GM23338 (cell line): ENCODE results near the gene CHST10. TPM values are rescaled to one million over a fixed set of nuclear protein-coding genes. Genes with fewer than 3 reads are reported as not detected.

Experiments used
- ATAC-seq: fragments of 200-7000 bp; cut with Tn5 transposase; 3 replicates; pipeline ENCODE4 v1.9.1; 2020
- DNase-seq: peaks from one replicate; pipeline ENCODE4 v3.0.0-alpha.2; 2015; ENCODE audit warnings: low spot score
- H2AFZ ChIP-seq: fragments of 200-600 bp; sonication (generic); 2 replicates; pipeline ENCODE4 v1.8.0; 2016; ENCODE audit warnings: antibody characterized with exemption, mild to moderate bottlenecking, moderate library complexity
- H3F3A ChIP-seq: fragments of 200-600 bp; sonication (generic); replicated peaks from 2 replicates; pipeline ENCODE4 v1.8.0; 2017; ENCODE audit warnings: antibody characterized with exemption, mixed run types, low read depth
- H3K27ac ChIP-seq: fragments of 200-600 bp; sonication (generic); 2 replicates; pipeline ENCODE4 v1.6.1; 2016; ENCODE audit warnings: low read depth
- H3K27me3 ChIP-seq: fragments of 200-600 bp; sonication (generic); 2 replicates; pipeline ENCODE4 v1.8.0; 2016; ENCODE audit warnings: mild to moderate bottlenecking, mixed run types, moderate library complexity; ENCODE audit not compliant: insufficient read depth
- H3K36me3 ChIP-seq: fragments of 200-600 bp; sonication (generic); 2 replicates; pipeline ENCODE4 v1.8.0; 2016; ENCODE audit warnings: mild to moderate bottlenecking; ENCODE audit not compliant: insufficient read depth
- H3K4me1 ChIP-seq: fragments of 200-600 bp; sonication (generic); 2 replicates; pipeline ENCODE4 v1.8.0; 2016; ENCODE audit warnings: mild to moderate bottlenecking, moderate library complexity; ENCODE audit not compliant: insufficient read depth
- H3K4me2 ChIP-seq: fragments of 200-600 bp; sonication (generic); 2 replicates; pipeline ENCODE4 v1.7.1; 2017; ENCODE audit warnings: mixed run types
- H3K4me3 ChIP-seq: fragments of 200-600 bp; sonication (generic); 2 replicates; pipeline ENCODE4 v1.6.1; 2016; ENCODE audit warnings: mixed run types
- H3K79me2 ChIP-seq: fragments of 200-600 bp; sonication (generic); replicated peaks from 2 replicates; pipeline ENCODE4 v1.8.0; 2017; ENCODE audit warnings: mild to moderate bottlenecking; ENCODE audit not compliant: insufficient read depth
- H3K9me2 ChIP-seq: fragments of 200-600 bp; sonication (generic); 2 replicates; pipeline ENCODE4 v1.8.0; 2017; ENCODE audit not compliant: insufficient read depth
- H4K20me1 ChIP-seq: fragments of 200-600 bp; sonication (generic); replicated peaks from 2 replicates; pipeline ENCODE4 v1.8.0; 2017; ENCODE audit warnings: mild to moderate bottlenecking; ENCODE audit not compliant: insufficient read depth
- H3K27ac Mint-ChIP-seq: 2 replicates; pipeline ENCODE4 v1.8.0; 2020; ENCODE audit warnings: inconsistent platforms, mild to moderate bottlenecking, moderate library complexity, mixed read lengths
- H3K27me3 Mint-ChIP-seq: 3 replicates; pipeline ENCODE4 v1.8.0; 2022; ENCODE audit warnings: low read depth, mild to moderate bottlenecking, moderate library complexity, mixed read lengths, inconsistent platforms; ENCODE audit not compliant: insufficient read depth, poor library complexity
- H3K36me3 Mint-ChIP-seq: 3 replicates; pipeline ENCODE4 v1.8.0; 2021; ENCODE audit warnings: low read depth, mild to moderate bottlenecking, inconsistent platforms, moderate library complexity, mixed read lengths
- H3K4me1 Mint-ChIP-seq: 3 replicates; pipeline ENCODE4 v1.8.0; 2020; ENCODE audit warnings: mild to moderate bottlenecking, inconsistent platforms, mixed read lengths
- H3K4me3 Mint-ChIP-seq: 3 replicates; pipeline ENCODE4 v1.8.0; 2021; ENCODE audit warnings: moderate library complexity, mild to moderate bottlenecking, inconsistent platforms, mixed read lengths
- H3K9me3 Mint-ChIP-seq: 3 replicates; pipeline ENCODE4 v1.8.0; 2020; ENCODE audit warnings: moderate library complexity, mild to moderate bottlenecking, inconsistent platforms, mixed read lengths
- CREB1 ChIP-seq: fragments of 250-450 bp; sonication (Bioruptor Pico); IDR thresholded peaks from 2 replicates; pipeline ENCODE4 v1.5.0; 2020; ENCODE audit warnings: low read depth, mild to moderate bottlenecking, moderate library complexity
- EZH2 ChIP-seq: fragments of 200-600 bp; sonication (generic); IDR thresholded peaks from one replicate; pipeline ENCODE4 v1.8.0; 2017; ENCODE audit warnings: antibody characterized with exemption, mild to moderate bottlenecking, low read depth; ENCODE audit not compliant: unreplicated experiment
- EZH2phosphoT487 ChIP-seq: fragments of 200-600 bp; sonication (generic); IDR thresholded peaks from one replicate; pipeline ENCODE4 v1.8.1; 2018; ENCODE audit warnings: antibody characterized with exemption; ENCODE audit not compliant: unreplicated experiment
- JUNB ChIP-seq: IDR thresholded peaks from one replicate; pipeline ENCODE4 v1.6.1; 2016; ENCODE audit warnings: antibody characterized with exemption; ENCODE audit not compliant: unreplicated experiment
- NANOG ChIP-seq: IDR thresholded peaks from 2 replicates; pipeline ENCODE4 v1.6.1; 2016; ENCODE audit warnings: antibody characterized with exemption, borderline replicate concordance
- POLR2AphosphoS5 ChIP-seq: IDR thresholded peaks from 2 replicates; pipeline ENCODE4 v1.6.1; 2016; ENCODE audit warnings: antibody characterized with exemption, low read depth
- STAT1 ChIP-seq: IDR thresholded peaks from one replicate; pipeline ENCODE4 v1.6.1; 2016; ENCODE audit warnings: antibody characterized with exemption; ENCODE audit not compliant: unreplicated experiment
- ZNF114 ChIP-seq: fragments of 250-450 bp; sonication (Bioruptor Pico); IDR thresholded peaks from 2 replicates; pipeline ENCODE4 v1.5.0; 2020; ENCODE audit warnings: mild to moderate bottlenecking, moderate library complexity
- ZNF331 ChIP-seq: fragments of 250-450 bp; sonication (Bioruptor Pico); IDR thresholded peaks from 2 replicates; pipeline ENCODE4 v1.5.0; 2020; ENCODE audit warnings: low read depth, mild to moderate bottlenecking, moderate library complexity
- ZNF462 ChIP-seq: fragments of 250-450 bp; sonication (Bioruptor Pico); IDR thresholded peaks from 2 replicates; pipeline ENCODE4 v1.5.0; 2020; ENCODE audit warnings: mild to moderate bottlenecking, moderate library complexity
- polyA plus RNA-seq: library from polyadenylated mRNA; unstranded; fragments of >200 nt; fragmentation: Nextera tagmentation; extraction: Ambion mirVana; gene quantifications from 2 replicates; pipeline ENCODE4 v1.2.1, GENCODE V29; 2016
- total RNA-seq: library from RNA; depleted of rRNA; stranded (reverse); fragments of >200 nt; shearing (Covaris generic); gene quantifications from 2 replicates; pipeline ENCODE4 v1.2.3, GENCODE V29; 2014
- TF ChIP-seq, protein P1 (sequence below), 2 experiments: fragments of 200-600 bp in 1 of 2; sonication (generic) in 1 of 2; conservative IDR thresholded peaks; 2 replicates each; pipeline versions ENCODE4 v1.5.1 to v1.6.1; 2016 to 2017; ENCODE audit warnings: antibody characterized with exemption in 2 of 2, low read depth in 2 of 2, mild to moderate bottlenecking in 2 of 2, moderate library complexity in 1 of 2
- TF ChIP-seq, protein P2 (sequence below): IDR thresholded peaks from 2 replicates; pipeline ENCODE4 v1.6.1; 2016; ENCODE audit warnings: antibody characterized with exemption

Gene CHST10
- total and polyA plus RNA-seq, 2 experiments from 2014 or later = 7.7 to 24.5 TPM

- Histone ChIP-seq H3K36me3 (no peaks in the 10 kb centered on the region), H2AFZ (no peak overlapping the region), H3K4me2 (no peak overlapping the region), H3K27me3 (no peaks in the 10 kb centered on the region), H3K4me3 (no peak overlapping the region), H3K9me2 (no peaks in the 10 kb centered on the region; the same call in 1 of the 2 replicates), H3K79me2 (no peaks in the 10 kb centered on the region), H3F3A (no peaks in the 10 kb centered on the region), H4K20me1 (no peaks in the 10 kb centered on the region), H3K4me1 (no peaks in the 10 kb centered on the region), H3K27ac (no peak overlapping the region)
- Mint-ChIP-seq H3K27me3 (peaks cover 4% of the 10 kb centered on the region), H3K4me3 (no peak overlapping the region), H3K27ac (no peak overlapping the region), H3K36me3 (peaks cover 2% of the 10 kb centered on the region; the same call in 1 of the 3 replicates), H3K4me1 (peaks cover 9% of the 10 kb centered on the region), H3K9me3 (peaks cover 8% of the 10 kb centered on the region)
- TF ChIP-seq, protein P1, sequence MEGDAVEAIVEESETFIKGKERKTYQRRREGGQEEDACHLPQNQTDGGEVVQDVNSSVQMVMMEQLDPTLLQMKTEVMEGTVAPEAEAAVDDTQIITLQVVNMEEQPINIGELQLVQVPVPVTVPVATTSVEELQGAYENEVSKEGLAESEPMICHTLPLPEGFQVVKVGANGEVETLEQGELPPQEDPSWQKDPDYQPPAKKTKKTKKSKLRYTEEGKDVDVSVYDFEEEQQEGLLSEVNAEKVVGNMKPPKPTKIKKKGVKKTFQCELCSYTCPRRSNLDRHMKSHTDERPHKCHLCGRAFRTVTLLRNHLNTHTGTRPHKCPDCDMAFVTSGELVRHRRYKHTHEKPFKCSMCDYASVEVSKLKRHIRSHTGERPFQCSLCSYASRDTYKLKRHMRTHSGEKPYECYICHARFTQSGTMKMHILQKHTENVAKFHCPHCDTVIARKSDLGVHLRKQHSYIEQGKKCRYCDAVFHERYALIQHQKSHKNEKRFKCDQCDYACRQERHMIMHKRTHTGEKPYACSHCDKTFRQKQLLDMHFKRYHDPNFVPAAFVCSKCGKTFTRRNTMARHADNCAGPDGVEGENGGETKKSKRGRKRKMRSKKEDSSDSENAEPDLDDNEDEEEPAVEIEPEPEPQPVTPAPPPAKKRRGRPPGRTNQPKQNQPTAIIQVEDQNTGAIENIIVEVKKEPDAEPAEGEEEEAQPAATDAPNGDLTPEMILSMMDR (conservative IDR thresholded peaks at IDR 0.05; ENCODE audit: low read depth in 2 of 2) = peak; percentile 55 to 72
- TF ChIP-seq STAT1 = no peak
- ATAC-seq (peak; percentile 84), DNase-seq (peak; percentile 76)
Measured at GRCh38 chr2:100427627-100428258, 10.3 kb upstream of the CHST10 start.

- Mint-ChIP-seq H3K9me3 (peaks cover 8% of the 10 kb centered on the region), H3K27ac (no peak overlapping the region), H3K4me3 (no peak overlapping the region), H3K27me3 (peaks cover 4% of the 10 kb centered on the region), H3K36me3 (peaks cover 2% of the 10 kb centered on the region; the same call in 1 of the 3 replicates), H3K4me1 (peaks cover 9% of the 10 kb centered on the region)
- ATAC-seq (no peak; the same call in 2 of the 3 replicates), DNase-seq (no peak)
- H3F3A ChIP-seq = no peaks in the 10 kb centered on the region
- no peak overlapping the region for H3K27ac ChIP-seq
- no peak overlapping the region for H2AFZ ChIP-seq
- H3K27me3 ChIP-seq = no peaks in the 10 kb centered on the region
- H4K20me1 ChIP-seq = no peaks in the 10 kb centered on the region
- H3K36me3 ChIP-seq = no peaks in the 10 kb centered on the region
- H3K4me1 ChIP-seq = no peaks in the 10 kb centered on the region
- H3K79me2 ChIP-seq = no peaks in the 10 kb centered on the region
- H3K9me2 ChIP-seq = no peaks in the 10 kb centered on the region; the same call in 1 of the 2 replicates
- H3K4me2 ChIP-seq = no peak overlapping the region
- H3K4me3 ChIP-seq = no peak overlapping the region
- TF ChIP-seq ZNF114 (CRISPR knock-in tag) (no peak), NANOG (no peak), EZH2phosphoT487 (no peak), POLR2AphosphoS5 (no peak), ZNF462 (CRISPR knock-in tag) (no peak), EZH2 (no peak), CREB1 (CRISPR knock-in tag) (no peak), ZNF331 (no peak), JUNB (no peak)
- TF ChIP-seq, protein P2, sequence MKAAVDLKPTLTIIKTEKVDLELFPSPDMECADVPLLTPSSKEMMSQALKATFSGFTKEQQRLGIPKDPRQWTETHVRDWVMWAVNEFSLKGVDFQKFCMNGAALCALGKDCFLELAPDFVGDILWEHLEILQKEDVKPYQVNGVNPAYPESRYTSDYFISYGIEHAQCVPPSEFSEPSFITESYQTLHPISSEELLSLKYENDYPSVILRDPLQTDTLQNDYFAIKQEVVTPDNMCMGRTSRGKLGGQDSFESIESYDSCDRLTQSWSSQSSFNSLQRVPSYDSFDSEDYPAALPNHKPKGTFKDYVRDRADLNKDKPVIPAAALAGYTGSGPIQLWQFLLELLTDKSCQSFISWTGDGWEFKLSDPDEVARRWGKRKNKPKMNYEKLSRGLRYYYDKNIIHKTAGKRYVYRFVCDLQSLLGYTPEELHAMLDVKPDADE = no peak
Measured at GRCh38 chr2:100427111-100427510, 9.6 kb upstream of the CHST10 start.
